Spleen (tissue), 7 donors: ENCODE measurements around the gene PACRG.

Source experiments
- CTCF ChIP-seq, 11 experiments: fragments of 200-600 bp in 7 of 11; fragments of 450-650 bp in 4 of 11; sonication (generic) in 4 of 11; IDR thresholded peaks in 8 of 11; conservative IDR thresholded peaks in 3 of 11; 1 replicate in 7 of 11; 2 replicates in 4 of 11; pipeline versions ENCODE4 v1.4.0 to v1.8.0; 2016 to 2021; ENCODE audit warnings: antibody characterized with exemption in 11 of 11, inconsistent platforms in 4 of 11, mild to moderate bottlenecking in 1 of 11
- POLR2A ChIP-seq, 3 donors: fragments of 450-650 bp; IDR thresholded peaks; one replicate each; pipeline ENCODE4 v1.5.1; 2017; ENCODE audit warnings: antibody characterized with exemption in 3 of 3, mild to moderate bottlenecking in 1 of 3
- POLR2AphosphoS5 ChIP-seq, 3 donors: sonication (generic); formaldehyde crosslinking; IDR thresholded peaks; one replicate each; pipeline ENCODE4 v1.5.1; 2017; ENCODE audit warnings: antibody characterized with exemption in 3 of 3
- donor health status: DM: no; HTN: no; CAD: no; lungs with moderate emphysema.
- donor health status: DM: no; HTN: no; CAD: no.
- donor health status: DM: no; HTN: no; CAD: no.

- no peak for TF ChIP-seq CTCF (IDR thresholded peaks at IDR 0.05 in 8 of 11, conservative IDR thresholded peaks at IDR 0.05 in 3 of 11)
- TF ChIP-seq POLR2A (IDR thresholded peaks at IDR 0.05), result no peak
- TF ChIP-seq POLR2AphosphoS5 (IDR thresholded peaks at IDR 0.05), result peak in 2 of 3 donors; percentile 39 to 51
These were observed 628.5 kb downstream of the PACRG start for GRCh38 chr6:163356324-163356723.
